Prostate gland (tissue), 2 donors: ENCODE data around the gene TKT. TPM values are rescaled to one million over a fixed set of nuclear protein-coding genes. Genes with fewer than 3 reads are reported as not detected.
"Not testable (repeated sequence)": the region's sequence is repeated elsewhere in the genome, so short reads cannot be mapped to it uniquely, and the experiment has no call there.

Experiments used
- DNase-seq: peaks from one replicate; pipeline ENCODE4 v3.0.0-alpha.2; 2019; ENCODE audit warnings: low spot score
- H3K27ac ChIP-seq, 2 donors: fragments of 200-600 bp; sonication (generic); 2 replicates each; pipeline ENCODE4 v1.5.1; 2017 to 2019
- H3K27me3 ChIP-seq: fragments of 200-600 bp; sonication (generic); replicated peaks from 2 replicates; pipeline ENCODE4 v1.5.1; 2019; ENCODE audit not compliant: insufficient read depth
- H3K36me3 ChIP-seq, 2 donors: fragments of 200-600 bp; sonication (generic); 1 replicate in 1 of 2; 2 replicates in 1 of 2; pipeline versions ENCODE4 v1.5.1 to v1.8.1; 2017 to 2019
- H3K4me1 ChIP-seq: fragments of 200-600 bp; sonication (generic); replicated peaks from 2 replicates; pipeline ENCODE4 v1.5.1; 2019
- H3K4me3 ChIP-seq, 2 donors: fragments of 200-600 bp; sonication (generic); 2 replicates each; pipeline ENCODE4 v1.5.1; 2017 to 2019
- H3K9me3 ChIP-seq: fragments of 200-600 bp; sonication (generic); 2 replicates; pipeline ENCODE4 v1.5.1; 2017
- POLR2A ChIP-seq: fragments of 450-650 bp; IDR thresholded peaks from one replicate; pipeline ENCODE4 v1.6.1; 2016; ENCODE audit warnings: antibody characterized with exemption, mild to moderate bottlenecking
- POLR2AphosphoS5 ChIP-seq: sonication (generic); formaldehyde crosslinking; IDR thresholded peaks from one replicate; pipeline ENCODE4 v1.6.1; 2017; ENCODE audit warnings: antibody characterized with exemption
- WGBS: methylation state at CpG from one replicate; pipeline ENCODE4 v1.1.5; 2018; 5-methylcytosine and 5-hydroxymethylcytosine counted together
- intact Hi-C: fragments of 100-400 bp; cut with DNase I; formaldehyde crosslinking; loops from one replicate; pipeline ENCODE4 v1.14.2; 2022
- total RNA-seq, 2 donors: library from RNA; depleted of rRNA; stranded (reverse); fragments of >200 nt; gene quantifications; one replicate each; pipeline ENCODE4 v1.1.0, GENCODE V29; 2016
- TF ChIP-seq, protein P1 (sequence below), 4 experiments: fragments of 200-600 bp in 2 of 4; fragments of 450-650 bp in 2 of 4; sonication (generic) in 2 of 4; IDR thresholded peaks; 1 replicate in 3 of 4; 2 replicates in 1 of 4; pipeline ENCODE4 v1.5.1; 2016 to 2019; ENCODE audit warnings: antibody characterized with exemption in 4 of 4, mild to moderate bottlenecking in 2 of 4, moderate library complexity in 2 of 4

Gene TKT
- total RNA-seq, 2 donors from 2014 or later = 187 to 226 TPM

DNA sequence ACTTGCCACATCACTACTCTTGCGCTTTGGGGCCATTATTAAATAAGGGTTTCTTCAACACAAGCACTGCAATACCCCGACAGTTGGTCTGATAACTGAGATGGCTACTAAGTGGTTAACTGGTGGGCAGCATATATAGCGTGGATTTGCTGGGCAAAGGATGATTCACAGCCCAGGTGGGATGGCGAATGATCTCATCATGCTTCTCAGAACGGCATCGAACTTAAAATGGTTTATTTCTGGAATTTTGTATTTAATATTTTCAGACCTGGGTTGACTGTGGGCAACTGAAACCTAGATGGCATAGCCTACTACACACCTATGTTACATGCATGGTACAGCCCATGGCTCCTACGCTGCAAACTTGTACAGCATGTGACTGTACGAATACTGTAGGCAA is 26.8 kb upstream of the TKT start:
- no peaks in the 10 kb centered on the region for H3K9me3 ChIP-seq
- TF ChIP-seq POLR2A (no peak), POLR2AphosphoS5 (no peak)
- H3K27ac ChIP-seq = no peak overlapping the region
- 89% methylated on average over 8 of the region's 8 CpGs for WGBS
- H3K27me3 ChIP-seq = no peaks in the 10 kb centered on the region
- no peak for DNase-seq
- no peak overlapping the region for H3K4me3 ChIP-seq
- H3K4me1 ChIP-seq = no peaks in the 10 kb centered on the region
- intact Hi-C loops = no loop called here
- H3K36me3 ChIP-seq = peaks cover 0 to 3% of the 10 kb centered on the region in 2 donors

DNA sequence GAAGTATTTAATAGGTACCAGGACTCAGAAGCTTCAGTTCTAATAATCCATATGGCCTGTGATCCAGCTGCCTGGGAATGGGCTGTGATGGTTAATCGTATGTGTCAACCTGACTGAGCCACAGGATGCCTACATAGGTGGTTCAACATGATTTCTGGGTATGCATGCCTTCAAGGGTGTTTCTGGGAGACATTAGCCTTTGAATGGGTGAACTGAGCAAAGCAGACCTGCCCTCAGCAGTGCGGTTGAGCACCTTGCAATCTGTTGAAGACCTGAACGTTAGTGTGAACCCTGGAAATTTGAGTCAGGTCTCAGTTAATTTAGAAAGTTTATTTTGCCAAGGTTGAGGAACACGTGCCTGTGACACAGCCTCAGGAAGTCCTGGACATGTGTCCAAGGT is 22.8 kb upstream of the TKT start:
- Histone ChIP-seq H3K4me1 (no peaks in the 10 kb centered on the region), H3K4me3 (no peak overlapping the region), H3K9me3 (no peaks in the 10 kb centered on the region), H3K27ac (no peak overlapping the region), H3K36me3 (no peaks in the 10 kb centered on the region), H3K27me3 (no peaks in the 10 kb centered on the region)
- 83% methylated on average over 4 of the region's 4 CpGs for WGBS
- no peak for DNase-seq
- intact Hi-C loops = no loop called here
- TF ChIP-seq POLR2A (no peak), POLR2AphosphoS5 (no peak)
- TF ChIP-seq, protein P1, sequence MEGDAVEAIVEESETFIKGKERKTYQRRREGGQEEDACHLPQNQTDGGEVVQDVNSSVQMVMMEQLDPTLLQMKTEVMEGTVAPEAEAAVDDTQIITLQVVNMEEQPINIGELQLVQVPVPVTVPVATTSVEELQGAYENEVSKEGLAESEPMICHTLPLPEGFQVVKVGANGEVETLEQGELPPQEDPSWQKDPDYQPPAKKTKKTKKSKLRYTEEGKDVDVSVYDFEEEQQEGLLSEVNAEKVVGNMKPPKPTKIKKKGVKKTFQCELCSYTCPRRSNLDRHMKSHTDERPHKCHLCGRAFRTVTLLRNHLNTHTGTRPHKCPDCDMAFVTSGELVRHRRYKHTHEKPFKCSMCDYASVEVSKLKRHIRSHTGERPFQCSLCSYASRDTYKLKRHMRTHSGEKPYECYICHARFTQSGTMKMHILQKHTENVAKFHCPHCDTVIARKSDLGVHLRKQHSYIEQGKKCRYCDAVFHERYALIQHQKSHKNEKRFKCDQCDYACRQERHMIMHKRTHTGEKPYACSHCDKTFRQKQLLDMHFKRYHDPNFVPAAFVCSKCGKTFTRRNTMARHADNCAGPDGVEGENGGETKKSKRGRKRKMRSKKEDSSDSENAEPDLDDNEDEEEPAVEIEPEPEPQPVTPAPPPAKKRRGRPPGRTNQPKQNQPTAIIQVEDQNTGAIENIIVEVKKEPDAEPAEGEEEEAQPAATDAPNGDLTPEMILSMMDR (IDR thresholded peaks at IDR 0.05) = no peak

- intact Hi-C loops = no loop called here
- H3K9me3 ChIP-seq = no peaks in the 10 kb centered on the region
- DNase-seq = no peak
- H3K36me3 ChIP-seq = no peaks in the 10 kb centered on the region
- no peak overlapping the region for H3K27ac ChIP-seq
- no peaks in the 10 kb centered on the region for H3K27me3 ChIP-seq
- H3K4me1 ChIP-seq = peaks cover 6% of the 10 kb centered on the region
- 54% methylated on average over 5 of the region's 5 CpGs for WGBS
- TF ChIP-seq POLR2A (no peak), POLR2AphosphoS5 (no peak)
- TF ChIP-seq, protein P1 (IDR thresholded peaks at IDR 0.05) = no peak
- H3K4me3 ChIP-seq = no peak overlapping the region
These were observed 19.2 kb upstream of the TKT start for GRCh38 chr3:53274938-53275605.

DNA sequence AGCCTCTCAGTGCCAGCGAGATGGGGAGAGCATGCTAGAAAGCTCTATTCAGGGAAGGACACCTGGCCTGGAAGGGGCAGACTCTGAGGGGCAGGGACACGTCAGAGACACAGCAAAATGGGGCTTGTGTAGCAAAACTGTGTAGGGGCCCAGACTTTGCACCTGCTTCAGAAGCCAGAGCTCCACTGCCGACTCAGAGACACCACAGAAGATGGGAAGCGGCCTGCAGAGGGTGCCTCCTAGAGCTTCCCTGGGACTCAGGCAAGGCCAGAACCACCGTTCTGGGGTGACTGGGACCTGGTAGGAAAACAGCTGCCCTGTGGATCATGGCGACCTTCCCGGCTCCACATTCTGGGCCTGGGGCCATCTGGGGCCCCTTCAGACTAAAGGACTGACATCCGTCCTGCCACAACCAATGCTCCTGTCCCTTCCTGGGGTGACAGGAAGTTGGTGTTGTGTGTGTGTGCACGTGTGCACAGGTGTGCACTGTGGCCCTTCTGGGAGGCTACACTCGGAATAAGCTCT is 17.4 kb upstream of the TKT start:
- Histone ChIP-seq H3K27ac (no peak overlapping the region), H3K27me3 (no peaks in the 10 kb centered on the region), H3K36me3 (no peaks in the 10 kb centered on the region), H3K4me1 (peaks cover 11% of the 10 kb centered on the region), H3K4me3 (no peak overlapping the region), H3K9me3 (no peaks in the 10 kb centered on the region)
- intact Hi-C loops = no loop called here
- no peak for DNase-seq
- WGBS = 80% methylated on average over 9 of the region's 10 CpGs
- TF ChIP-seq, protein P1 (IDR thresholded peaks at IDR 0.05) = no peak
- TF ChIP-seq POLR2A = no peak
- TF ChIP-seq POLR2AphosphoS5 = no peak

DNA sequence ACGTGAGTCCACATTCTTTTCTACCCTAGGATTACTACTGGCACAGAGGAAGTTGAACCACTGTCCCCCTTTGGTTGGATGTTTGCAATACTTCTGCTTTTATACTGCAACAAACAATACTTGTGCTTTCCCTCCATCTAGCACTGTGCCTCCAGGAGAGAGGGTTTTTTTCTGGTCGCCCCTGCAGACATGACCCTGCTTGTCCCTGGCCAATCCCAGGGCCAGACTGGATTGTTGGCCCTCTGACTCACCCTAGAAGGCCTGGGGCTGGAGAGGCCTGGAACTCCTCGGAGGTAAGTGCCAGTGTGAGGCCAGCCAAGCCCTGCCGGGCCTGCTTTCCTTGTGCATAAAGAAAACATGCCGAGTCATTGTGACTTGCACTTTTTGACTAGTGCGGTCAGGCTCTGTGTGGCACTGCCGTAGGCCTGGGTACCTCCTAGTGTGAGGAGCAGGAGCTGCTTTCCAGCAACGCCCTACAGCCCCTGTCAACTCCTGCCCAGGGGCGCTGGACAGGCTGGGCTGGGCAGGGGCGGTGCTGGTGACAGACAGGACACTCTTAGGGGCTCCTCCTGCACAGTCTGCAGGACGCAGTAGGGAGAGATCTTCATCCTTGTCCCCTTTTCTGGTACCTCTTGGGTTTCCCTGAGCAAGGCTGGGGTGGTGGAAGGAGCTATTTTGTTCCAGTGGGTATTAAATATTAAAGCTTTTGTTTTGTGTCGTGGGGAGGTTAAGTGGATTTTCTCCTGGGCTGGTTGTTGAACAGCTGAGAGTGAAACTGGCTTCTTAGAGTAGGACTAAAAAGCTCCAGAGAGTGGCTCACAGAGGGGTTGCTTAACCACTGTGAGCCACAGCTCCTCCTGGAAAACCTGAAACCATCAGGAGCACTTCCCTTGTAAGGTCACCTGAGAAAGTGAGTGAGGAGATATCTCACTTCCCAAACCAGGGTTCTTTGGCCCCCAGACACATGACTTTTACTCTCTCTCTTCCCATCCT is 14.4 kb upstream of the TKT start:
- intact Hi-C loops = no loop called here
- Histone ChIP-seq H3K27me3 (no peaks in the 10 kb centered on the region), H3K4me1 (peaks cover 11% of the 10 kb centered on the region), H3K27ac (peak overlapping the region; percentile 70 to 75), H3K9me3 (no peaks in the 10 kb centered on the region), H3K36me3 (no peaks in the 10 kb centered on the region), H3K4me3 (no peak overlapping the region)
- DNase-seq = peak; percentile 97
- 17% methylated on average over 12 of the region's 12 CpGs for WGBS
- peak; percentile 94 for TF ChIP-seq POLR2AphosphoS5
- no peak for TF ChIP-seq POLR2A
- TF ChIP-seq, protein P1 (IDR thresholded peaks at IDR 0.05) = peak in 3 of 4 experiments; percentile 7 to 36 (median 21)

DNA sequence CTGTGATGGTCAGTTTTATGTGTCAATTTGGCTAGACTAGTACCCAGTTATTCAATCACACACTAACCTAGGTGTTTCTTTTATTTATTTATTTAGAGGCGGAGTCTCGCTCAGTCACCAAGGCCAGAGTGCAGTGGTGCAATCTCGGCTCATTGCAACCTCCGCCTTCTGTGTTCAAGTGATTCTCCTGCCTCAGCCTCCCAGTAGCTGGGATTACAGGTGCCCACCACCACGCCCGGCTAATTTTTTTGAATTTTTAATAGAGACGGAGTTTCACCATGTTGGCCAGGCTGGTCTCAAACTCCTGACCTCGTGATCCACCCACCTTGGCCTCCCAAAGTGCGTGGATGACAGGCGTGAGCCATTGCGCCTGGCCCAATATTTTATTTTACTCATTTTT is 13.4 kb upstream of the TKT start:
- WGBS = 98% methylated on average over 11 of the region's 11 CpGs
- H3K9me3 ChIP-seq, H3K4me3 ChIP-seq, DNase-seq, H3K36me3 ChIP-seq, intact Hi-C loops, H3K27me3 ChIP-seq: not testable (repeated sequence)
- Histone ChIP-seq H3K4me1 (peaks cover 11% of the 10 kb centered on the region), H3K27ac (peak overlapping the region; percentile 70 to 75)
